OCI-LY3 (cell line): ENCODE data around the gene REC114.

Experiments used
- H2AFZ ChIP-seq: fragments of 200-600, 300-600 bp; shearing (Covaris generic); 2 replicates; pipeline ENCODE4 v1.6.0; 2014; ENCODE audit warnings: antibody characterized with exemption, low read depth, low read length
- H3K27ac ChIP-seq: fragments of 200-600, 300-600 bp; sonication (generic); 2 replicates; pipeline ENCODE4 v1.5.1; 2014; ENCODE audit warnings: mild to moderate bottlenecking, low read length, moderate library complexity, mixed read lengths
- H3K27me3 ChIP-seq: fragments of 200-600, 300-600 bp; sonication (generic); 2 replicates; pipeline ENCODE4 v1.6.1; 2014; ENCODE audit warnings: low read depth, low read length, mixed read lengths
- H3K36me3 ChIP-seq: fragments of 200-600, 300-600 bp; sonication (generic); replicated peaks from 2 replicates; pipeline ENCODE3; 2014; ENCODE audit warnings: low read depth, low read length, mixed read lengths
- H3K4me1 ChIP-seq: fragments of 300-600, 200-600 bp; sonication (generic); 2 replicates; pipeline ENCODE4 v1.6.1; 2014; ENCODE audit warnings: low read length, mixed read lengths
- H3K4me2 ChIP-seq: fragments of 200-600, 300-600 bp; sonication (generic); 2 replicates; pipeline ENCODE4 v1.6.1; 2014; ENCODE audit warnings: low read length, mixed read lengths
- H3K4me3 ChIP-seq: fragments of 300-600, 200-600 bp; sonication (generic); 2 replicates; pipeline ENCODE4 v1.5.1; 2014; ENCODE audit warnings: antibody characterized with exemption, mild to moderate bottlenecking, low read length, moderate library complexity
- H3K79me2 ChIP-seq: fragments of 300-600, 200-600 bp; shearing (Covaris generic); 2 replicates; pipeline ENCODE4 v1.6.1; 2014; ENCODE audit warnings: mild to moderate bottlenecking, low read length, mixed read lengths
- H3K9ac ChIP-seq: fragments of 300-600, 200-600 bp; shearing (Covaris generic); 2 replicates; pipeline ENCODE4 v1.6.0; 2014; ENCODE audit warnings: mild to moderate bottlenecking, low read length, moderate library complexity
- H3K9me3 ChIP-seq: fragments of 200-600, 300-600 bp; shearing (Covaris generic); 2 replicates; pipeline ENCODE4 v1.6.1; 2014; ENCODE audit warnings: low read length, mixed read lengths; ENCODE audit not compliant: insufficient read depth
- H4K20me1 ChIP-seq: fragments of 200-600, 300-600 bp; sonication (generic); 2 replicates; pipeline ENCODE4 v1.6.1; 2016; ENCODE audit warnings: low read length, mixed read lengths; ENCODE audit not compliant: insufficient read depth
- EZH2phosphoT487 ChIP-seq: fragments of 200-600 bp; shearing (Covaris generic); IDR thresholded peaks from 2 replicates; pipeline ENCODE4 v1.6.1; 2018; ENCODE audit warnings: antibody characterized with exemption, mixed run types, low read depth
- TF ChIP-seq, protein P1 (sequence below): fragments of 200-600, 300-600 bp; sonication (generic); IDR thresholded peaks from 2 replicates; pipeline ENCODE4 v1.5.1; 2014; ENCODE audit warnings: antibody characterized with exemption, low read length, low read depth

The REC114 gene

DNA sequence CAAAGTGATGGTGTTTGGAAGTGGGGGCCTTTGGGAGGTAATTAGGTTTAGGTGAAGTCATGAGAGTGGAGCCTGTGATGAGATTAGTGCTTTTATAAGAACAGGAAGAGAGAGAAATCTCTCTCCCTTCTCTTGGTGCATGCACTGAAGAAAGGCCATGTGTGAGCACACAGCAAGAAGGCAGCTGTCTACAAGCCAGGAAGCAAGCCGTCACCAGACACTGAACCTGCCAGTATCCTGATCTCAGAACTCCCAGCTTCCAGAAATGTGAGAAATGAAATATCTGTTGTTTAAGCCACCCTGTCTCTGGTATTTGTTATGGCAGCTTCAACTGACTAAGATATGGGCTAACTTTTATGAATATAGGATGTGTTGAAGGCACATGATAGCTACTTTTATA, 72.6 kb downstream of the REC114 start:
- Histone ChIP-seq H3K79me2 (no peaks in the 10 kb centered on the region), H3K9me3 (no peaks in the 10 kb centered on the region), H3K36me3 (no peaks in the 10 kb centered on the region), H3K9ac (no peak overlapping the region), H3K27me3 (no peaks in the 10 kb centered on the region), H3K4me3 (no peak overlapping the region), H4K20me1 (no peaks in the 10 kb centered on the region), H3K27ac (no peak overlapping the region), H3K4me1 (no peaks in the 10 kb centered on the region), H3K4me2 (no peak overlapping the region), H2AFZ (no peak overlapping the region)
- TF ChIP-seq, protein P1, sequence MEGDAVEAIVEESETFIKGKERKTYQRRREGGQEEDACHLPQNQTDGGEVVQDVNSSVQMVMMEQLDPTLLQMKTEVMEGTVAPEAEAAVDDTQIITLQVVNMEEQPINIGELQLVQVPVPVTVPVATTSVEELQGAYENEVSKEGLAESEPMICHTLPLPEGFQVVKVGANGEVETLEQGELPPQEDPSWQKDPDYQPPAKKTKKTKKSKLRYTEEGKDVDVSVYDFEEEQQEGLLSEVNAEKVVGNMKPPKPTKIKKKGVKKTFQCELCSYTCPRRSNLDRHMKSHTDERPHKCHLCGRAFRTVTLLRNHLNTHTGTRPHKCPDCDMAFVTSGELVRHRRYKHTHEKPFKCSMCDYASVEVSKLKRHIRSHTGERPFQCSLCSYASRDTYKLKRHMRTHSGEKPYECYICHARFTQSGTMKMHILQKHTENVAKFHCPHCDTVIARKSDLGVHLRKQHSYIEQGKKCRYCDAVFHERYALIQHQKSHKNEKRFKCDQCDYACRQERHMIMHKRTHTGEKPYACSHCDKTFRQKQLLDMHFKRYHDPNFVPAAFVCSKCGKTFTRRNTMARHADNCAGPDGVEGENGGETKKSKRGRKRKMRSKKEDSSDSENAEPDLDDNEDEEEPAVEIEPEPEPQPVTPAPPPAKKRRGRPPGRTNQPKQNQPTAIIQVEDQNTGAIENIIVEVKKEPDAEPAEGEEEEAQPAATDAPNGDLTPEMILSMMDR: no peak
- no peak for TF ChIP-seq EZH2phosphoT487

DNA sequence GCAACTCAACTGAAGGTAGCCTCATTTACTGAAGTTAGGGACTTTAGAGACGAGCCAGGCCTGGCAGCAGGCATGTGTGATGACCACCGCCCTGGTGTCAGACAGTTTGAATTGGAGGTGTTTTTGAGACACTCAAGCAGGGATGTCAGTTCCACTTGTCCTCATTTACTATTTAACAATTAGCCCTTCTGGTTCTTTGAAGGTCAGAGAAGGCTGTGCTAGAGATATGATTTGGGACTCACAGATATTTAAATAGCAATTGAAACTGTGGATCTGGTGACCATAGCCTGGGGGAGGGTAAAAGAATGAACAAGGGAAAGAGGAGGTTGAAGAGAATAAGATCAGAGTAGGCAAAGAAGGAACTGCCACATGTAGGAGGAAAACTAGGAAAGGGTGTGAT, 74.6 kb downstream of the REC114 start:
- H3K9ac ChIP-seq: no peak overlapping the region
- no peak overlapping the region for H2AFZ ChIP-seq
- no peaks in the 10 kb centered on the region for H3K79me2 ChIP-seq
- H3K4me2 ChIP-seq: no peak overlapping the region
- H3K36me3 ChIP-seq: no peaks in the 10 kb centered on the region
- H3K9me3 ChIP-seq: no peaks in the 10 kb centered on the region
- H3K27me3 ChIP-seq: no peaks in the 10 kb centered on the region
- no peaks in the 10 kb centered on the region for H3K4me1 ChIP-seq
- no peak overlapping the region for H3K4me3 ChIP-seq
- H3K27ac ChIP-seq: no peak overlapping the region
- TF ChIP-seq, protein P1: no peak
- TF ChIP-seq EZH2phosphoT487: no peak
- no peaks in the 10 kb centered on the region for H4K20me1 ChIP-seq

DNA sequence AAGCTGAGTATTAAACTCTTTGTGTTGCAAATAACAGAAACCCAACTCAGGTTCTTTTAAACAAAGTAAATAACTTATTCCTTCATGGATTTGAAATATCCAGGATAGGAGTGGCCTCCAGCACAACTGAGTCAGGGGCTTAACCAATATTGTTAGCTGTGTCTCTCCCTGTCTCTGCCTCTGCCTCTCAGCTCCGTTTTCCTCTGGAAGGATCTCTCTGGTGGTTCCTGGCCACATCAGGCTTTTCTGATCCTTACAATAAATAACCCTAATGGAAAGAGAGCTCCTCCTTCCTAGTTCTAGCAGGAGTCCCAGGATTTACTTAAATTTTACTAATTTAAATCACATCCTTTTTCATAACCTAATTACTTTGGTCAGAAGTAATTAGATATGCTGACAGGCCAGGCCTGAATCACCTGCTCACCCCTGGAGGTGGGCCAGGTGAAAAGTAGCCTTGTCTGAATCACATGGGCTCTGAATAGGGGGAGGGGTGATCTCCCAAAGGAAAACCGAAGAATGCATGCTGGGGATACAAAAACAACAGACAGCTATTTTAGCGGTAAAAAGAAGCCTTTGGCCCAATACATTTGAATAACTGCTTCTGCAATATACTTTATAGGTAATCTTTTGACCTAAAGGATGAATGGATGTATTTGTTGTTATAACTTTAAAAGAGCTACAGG, 75.4 kb downstream of the REC114 start:
- no peak overlapping the region for H3K27ac ChIP-seq

DNA sequence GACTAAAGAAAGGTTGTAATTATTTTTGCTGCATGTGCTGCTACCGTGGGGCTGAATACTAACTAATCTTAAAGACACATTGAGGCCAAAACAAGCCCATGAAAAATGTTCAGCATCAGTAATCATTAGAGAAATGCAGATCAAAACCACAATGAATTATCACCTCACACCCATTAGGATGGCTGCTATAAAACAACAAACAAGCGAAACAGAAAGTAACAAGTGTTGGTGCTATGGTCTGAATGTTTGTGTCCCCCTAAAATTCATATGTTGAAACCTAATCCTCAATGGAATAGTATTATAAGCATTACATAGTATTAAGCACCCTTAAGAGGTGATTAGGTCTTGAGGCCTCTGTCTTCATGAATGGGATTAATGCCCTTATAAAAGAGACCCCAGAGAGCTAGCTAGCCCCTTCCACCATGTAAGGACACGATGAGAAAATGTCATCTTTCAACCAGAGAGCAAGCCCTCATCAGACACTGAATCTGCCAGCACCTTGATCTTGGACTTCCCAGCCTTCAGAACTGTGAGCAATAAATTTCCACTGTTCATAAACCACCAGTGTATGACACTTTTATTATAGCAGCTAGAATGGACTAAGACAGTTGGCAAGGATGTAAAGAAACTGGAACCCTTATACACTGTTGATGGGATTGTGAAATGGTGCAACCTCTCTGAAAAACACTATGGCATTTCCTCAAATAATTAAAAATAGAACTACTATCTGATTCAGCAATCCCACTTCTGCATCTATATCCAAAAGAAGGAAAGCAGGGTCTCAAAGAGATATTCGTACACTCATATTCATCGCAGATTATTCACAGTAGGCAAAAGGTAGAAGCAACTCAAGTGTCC, 76.1 kb downstream of the REC114 start:
- Histone ChIP-seq H3K9me3 (no peaks in the 10 kb centered on the region), H3K9ac (no peak overlapping the region), H3K27me3 (no peaks in the 10 kb centered on the region), H2AFZ (no peak overlapping the region), H3K4me2 (no peak overlapping the region), H4K20me1 (no peaks in the 10 kb centered on the region), H3K4me3 (no peak overlapping the region), H3K4me1 (no peaks in the 10 kb centered on the region), H3K27ac (no peak overlapping the region), H3K36me3 (no peaks in the 10 kb centered on the region), H3K79me2 (no peaks in the 10 kb centered on the region)
- TF ChIP-seq, protein P1: no peak
- no peak for TF ChIP-seq EZH2phosphoT487

More for the DNA sequence above, 75.4 kb downstream of the REC114 start:
- Histone ChIP-seq H3K4me3 (no peak overlapping the region), H2AFZ (no peak overlapping the region), H3K79me2 (no peaks in the 10 kb centered on the region), H3K4me2 (no peak overlapping the region), H3K36me3 (no peaks in the 10 kb centered on the region), H3K9me3 (no peaks in the 10 kb centered on the region), H3K27me3 (no peaks in the 10 kb centered on the region), H4K20me1 (no peaks in the 10 kb centered on the region), H3K4me1 (no peaks in the 10 kb centered on the region), H3K9ac (no peak overlapping the region)
- no peak for TF ChIP-seq EZH2phosphoT487
- TF ChIP-seq, protein P1: no peak
